Brain pericyte (primary cell): Measurements from ENCODE around the gene TAS2R30.
A peak's percentile ranks its signal among the peaks of the same experiment; 100 is the strongest.

Experiments used
- DNase-seq: peaks from one replicate; pipeline ENCODE4 v3.0.0-alpha.2; 2012; ENCODE audit warnings: low read depth, low spot score

Gene TAS2R30, protein sequence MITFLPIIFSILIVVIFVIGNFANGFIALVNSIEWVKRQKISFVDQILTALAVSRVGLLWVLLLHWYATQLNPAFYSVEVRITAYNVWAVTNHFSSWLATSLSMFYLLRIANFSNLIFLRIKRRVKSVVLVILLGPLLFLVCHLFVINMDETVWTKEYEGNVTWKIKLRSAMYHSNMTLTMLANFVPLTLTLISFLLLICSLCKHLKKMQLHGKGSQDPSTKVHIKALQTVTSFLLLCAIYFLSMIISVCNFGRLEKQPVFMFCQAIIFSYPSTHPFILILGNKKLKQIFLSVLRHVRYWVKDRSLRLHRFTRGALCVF

GRCh38 chr12:11134305-11134704, at the start of gene TAS2R30:
TAS2R30 (minus strand) TSS chr12:11134644; CDS start chr12:11134244, 400 bp downstream.
- DNase-seq = no peak

DNA sequence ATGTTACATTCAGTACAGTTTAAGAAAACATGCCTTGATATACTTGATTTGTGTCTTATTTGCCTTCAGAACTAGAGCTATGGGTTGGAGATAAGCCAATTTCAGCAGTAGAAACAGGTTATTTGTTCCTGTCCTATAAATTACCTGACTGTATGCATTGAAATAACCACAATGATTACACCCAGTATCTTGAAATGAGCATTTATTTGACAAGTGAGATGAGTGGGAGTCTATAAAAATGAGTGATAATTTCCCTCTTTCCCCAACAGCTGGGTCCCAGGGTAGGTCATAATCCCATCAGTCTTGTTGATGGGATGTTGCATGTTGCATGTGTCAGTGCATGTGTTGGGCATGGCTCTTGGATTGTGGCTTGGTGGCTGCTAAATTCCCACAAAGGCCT, 48.6 kb upstream of the TAS2R30 start:
- no peak for DNase-seq

DNA sequence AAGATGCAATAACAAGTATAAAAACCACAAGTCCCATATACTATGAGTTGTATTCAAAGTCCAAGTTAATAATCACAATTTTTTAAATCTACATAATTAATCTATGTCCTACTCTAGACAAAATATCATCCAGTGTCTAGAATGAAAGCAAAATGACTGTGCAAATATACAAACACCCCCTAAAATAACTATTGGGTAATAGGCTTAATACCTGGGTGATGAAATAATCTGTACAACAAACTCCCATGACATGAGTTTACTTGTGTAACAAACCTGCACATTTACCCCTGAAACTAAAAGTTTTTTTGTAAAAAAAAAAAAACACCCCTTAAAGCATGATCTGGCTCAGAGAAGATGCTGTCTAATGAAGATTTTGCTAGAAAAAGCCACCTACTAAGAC, 48.1 kb upstream of the TAS2R30 start:
- no peak for DNase-seq

DNA sequence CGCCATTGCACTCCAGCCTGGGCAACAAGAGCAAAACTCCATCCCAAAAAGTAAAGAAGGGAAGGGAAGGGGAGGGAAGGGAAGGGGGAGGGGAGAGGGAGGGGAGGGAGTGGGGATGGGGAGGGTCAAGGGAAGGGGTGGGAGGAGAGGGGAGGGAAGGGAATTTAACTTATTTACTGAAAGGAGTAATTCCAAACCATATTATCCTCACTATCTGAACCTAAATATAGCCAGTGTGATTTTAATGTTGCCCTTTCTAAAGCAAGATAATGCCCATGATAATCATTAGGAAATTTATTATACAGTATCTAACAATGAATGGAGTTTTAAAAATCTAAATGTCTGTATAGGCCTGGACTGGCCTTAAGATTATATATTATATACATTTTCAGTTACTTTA, 43.8 kb upstream of the TAS2R30 start:
- DNase-seq = no peak

DNA sequence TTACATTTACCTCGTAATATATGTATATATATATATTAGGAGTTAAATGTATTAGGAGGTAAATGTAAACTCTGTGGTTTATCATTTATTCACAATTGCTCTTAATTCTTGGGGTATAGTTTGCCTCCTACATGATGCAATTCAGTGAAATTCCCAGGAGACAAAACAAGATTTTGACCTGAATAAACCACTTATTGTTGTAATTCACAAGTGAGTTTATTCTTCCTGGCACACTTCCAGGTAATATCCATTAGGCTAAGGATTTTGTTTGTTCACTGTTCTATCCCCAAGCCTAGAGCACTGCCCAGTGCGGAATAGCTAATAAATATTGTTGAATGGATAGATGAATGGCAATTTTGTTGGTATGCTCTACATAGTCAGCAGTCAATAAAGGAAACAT, 39.6 kb upstream of the TAS2R30 start:
- DNase-seq = no peak

DNA sequence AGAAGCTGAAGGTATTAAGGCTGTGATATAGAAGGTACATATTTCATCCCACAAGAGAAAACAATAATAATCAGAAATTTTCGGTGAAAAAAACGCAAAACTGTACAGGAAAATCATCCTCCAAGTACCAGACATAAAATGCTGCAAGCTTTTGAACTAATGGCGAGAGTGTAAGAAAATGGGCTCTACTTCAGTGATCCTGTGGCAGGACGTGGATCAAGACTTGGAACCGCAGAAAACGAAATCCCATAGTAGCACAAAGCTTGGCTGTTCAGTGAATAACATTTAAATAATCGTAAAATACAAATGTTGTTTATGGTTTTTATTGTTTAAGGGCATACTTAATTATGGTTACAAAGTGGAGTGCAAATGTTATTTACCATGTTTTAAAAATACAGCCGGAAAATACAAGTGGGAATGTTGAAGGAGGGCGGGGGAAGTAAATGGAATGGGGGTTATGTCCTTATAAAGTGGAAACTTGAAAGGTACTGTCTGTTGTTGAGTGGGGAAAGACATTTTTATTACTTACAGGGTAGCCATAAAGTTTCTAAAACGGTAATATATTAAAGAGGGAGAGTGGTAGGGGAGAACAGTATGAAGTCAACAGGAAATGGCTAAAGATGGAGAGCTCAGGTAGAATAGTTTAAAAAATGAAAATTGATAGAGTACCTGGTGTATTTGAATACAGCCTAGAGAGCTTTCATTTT, 37.7 kb upstream of the TAS2R30 start:
- no peak for DNase-seq

- peak; percentile 71 for DNase-seq
These were observed 36.9 kb upstream of the TAS2R30 start, which contains the start of gene SMIM10L1 for GRCh38 chr12:11171145-11171968. SMIM10L1 (plus strand) TSS chr12:11171194; CDS start chr12:11171357, 163 bp downstream.

GRCh38 chr12:11170810-11171144, 36.3 kb upstream of the TAS2R30 start:
- no peak for DNase-seq

- no peak for DNase-seq
These were observed 31.9 kb upstream of the TAS2R30 start for GRCh38 chr12:11166300-11166699.

DNA sequence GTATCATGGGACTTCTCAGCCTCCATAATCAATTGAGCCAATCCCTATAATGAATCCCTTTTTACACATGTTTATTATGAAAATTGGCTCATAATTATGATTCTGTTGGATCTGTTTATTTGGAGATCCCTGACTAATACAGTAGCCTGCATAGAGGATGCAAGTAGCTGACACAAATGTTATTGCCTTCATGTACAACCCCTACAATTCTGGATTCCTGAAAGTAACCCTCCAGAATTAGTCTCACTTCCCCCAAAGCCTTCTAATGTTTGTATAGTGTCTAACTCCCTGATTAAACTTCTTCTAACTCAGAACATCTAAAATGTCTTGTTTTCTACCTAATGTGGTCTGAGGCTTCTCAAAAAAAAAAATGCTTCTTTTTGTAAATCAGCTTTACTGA, 29.9 kb upstream of the TAS2R30 start:
- no peak for DNase-seq

- DNase-seq = no peak
These were observed 28.1 kb upstream of the TAS2R30 start for GRCh38 chr12:11162502-11162901.

DNA sequence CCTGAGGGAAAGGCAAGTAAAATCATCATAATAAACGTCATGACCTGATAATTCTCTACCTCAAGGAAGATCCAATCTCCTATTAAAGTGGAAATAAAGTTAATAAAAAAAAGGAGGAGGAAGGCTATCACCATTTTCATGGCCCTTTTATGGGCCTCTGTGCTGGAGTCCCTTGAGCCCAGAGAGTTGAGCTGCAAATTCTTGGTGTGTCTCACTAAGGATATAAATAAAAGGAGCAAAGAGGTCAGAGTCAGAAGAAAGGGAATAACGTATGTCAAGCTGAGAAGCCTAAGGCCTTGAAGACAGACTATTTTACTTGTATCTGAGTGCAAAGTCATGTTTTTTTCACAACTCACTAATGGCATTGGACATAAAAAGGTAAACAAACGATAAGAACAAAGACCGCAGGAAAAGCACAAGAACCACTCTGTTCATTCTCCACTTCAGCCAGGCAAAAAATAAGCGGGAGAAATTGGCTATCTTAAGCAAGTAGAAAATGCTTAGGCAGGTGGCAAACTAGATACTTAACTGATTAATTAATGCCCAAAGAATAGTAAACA, 24.5 kb upstream of the TAS2R30 start:
- no peak for DNase-seq

DNA sequence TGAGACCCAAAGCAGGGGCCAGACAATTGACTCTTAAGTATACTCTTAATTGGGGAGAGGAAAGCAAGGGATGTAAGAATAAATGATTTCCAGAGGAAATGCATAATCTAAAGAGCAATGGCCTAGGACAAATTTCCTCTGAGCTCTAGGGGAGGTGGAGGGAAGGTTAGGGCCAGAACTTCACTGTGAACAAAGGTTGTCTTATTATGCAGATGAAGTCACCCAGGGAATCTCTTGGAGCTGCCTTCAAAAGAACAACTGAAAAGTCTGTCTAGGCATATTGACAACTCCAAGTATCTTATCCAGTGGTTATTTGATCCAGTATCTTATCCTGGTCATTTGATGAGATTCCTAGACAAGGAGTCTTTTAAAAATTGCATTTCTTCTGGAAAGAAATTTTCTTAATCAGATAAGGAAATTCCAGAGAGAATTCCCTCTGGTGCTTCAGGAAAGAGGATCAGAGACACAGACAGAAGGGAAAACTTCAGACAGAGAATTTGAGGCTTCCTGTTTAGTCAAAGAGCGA, 20.0 kb upstream of the TAS2R30 start:
- no peak for DNase-seq

- no peak for DNase-seq
These were observed 18.3 kb upstream of the TAS2R30 start for GRCh38 chr12:11152725-11153124.

DNA sequence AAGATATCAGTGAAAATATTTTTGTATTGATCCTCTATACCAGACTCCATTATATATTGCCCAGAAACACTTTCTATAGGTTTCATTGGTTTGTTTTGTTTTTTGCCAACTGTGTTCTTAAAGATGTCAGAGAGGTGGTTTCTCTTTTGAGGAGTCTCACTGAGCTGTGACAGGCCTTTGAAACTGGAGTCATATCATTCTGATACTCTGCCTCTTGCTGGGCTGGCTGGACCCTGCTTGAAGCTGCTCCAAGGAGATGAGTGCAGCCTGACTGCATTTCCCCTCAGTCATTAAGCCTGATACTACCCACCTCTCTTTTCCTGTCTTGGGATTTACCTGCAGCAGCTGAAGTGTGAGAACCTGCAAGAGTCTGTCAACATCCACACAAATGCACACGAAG, 16.4 kb upstream of the TAS2R30 start:
- DNase-seq = no peak

- DNase-seq = no peak
These were observed 13.0 kb upstream of the TAS2R30 start for GRCh38 chr12:11147420-11147819.

DNA sequence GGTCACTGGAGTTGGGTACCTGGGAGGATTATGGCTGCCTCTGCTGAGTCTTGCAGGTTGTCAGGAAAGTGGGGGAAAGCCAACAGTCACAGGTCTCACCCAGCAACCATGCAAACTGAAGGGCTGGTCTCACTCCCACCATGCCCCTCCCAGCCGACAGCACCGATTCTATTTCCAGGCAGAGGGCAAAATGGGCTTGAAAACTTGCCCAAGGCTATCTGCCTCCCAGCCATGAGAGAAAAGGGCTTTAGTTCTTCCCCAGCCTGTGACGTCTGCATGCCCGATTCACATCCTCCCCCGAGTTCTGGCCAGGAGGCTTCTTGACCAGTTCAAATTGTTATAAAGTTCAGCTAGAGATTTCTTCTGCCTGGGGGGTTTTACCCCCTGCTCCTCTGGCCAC, 9.9 kb upstream of the TAS2R30 start:
- no peak for DNase-seq

DNA sequence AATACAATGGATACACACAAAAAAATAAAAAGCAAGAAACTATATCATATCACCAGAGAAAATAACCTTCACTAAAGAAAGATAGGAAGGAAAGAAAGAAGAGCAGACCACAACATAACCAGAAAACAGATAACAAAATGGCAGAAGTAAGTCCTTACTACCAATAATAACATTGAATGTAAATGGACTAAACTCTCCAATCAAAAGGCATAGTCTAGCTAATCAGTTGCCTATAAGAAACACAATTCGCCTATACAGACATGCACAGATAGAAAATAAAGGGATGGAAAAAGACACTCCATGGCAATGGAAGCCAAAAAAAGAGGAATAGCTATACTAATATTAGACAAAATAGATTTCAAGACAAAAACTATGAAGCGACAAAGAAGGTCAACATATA, 8.9 kb upstream of the TAS2R30 start:
- no peak for DNase-seq

DNA sequence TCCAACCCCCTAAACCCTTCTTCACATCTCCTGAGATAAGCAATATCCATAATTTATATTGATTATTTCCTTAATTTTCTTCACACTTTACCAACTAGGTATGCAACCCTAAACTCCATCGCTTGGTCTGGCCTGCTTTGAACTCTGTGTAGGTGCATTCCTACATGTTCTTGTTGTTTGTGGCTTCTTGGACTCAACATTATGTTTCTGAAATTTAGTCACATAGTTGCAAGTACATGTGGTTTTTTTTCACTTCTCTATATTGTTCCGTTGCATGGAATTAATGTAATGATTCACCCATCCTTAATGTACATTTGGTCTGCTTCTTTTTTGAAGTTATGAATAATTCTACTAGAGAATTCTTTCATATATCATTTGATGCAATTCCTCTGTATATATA, 1.6 kb upstream of the TAS2R30 start:
- no peak for DNase-seq

DNA sequence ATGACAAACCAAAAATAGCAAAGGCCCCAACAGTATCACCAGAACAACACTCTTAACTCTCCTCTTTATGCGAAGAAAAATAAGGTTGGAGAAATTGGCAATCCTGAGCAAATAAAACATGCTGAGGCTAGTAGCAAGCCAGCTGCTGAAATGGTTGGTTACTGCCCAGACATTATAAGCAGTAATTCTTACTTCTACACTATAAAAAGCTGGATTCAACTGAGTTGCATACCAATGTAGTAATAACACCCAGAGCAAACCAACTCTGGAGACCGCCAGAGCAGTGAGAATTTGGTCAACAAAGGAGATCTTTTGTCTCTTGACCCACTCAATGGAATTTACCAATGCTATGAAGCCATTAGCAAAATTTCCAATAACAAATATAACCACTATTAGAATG, 628 bp downstream of the TAS2R30 start:
- DNase-seq = no peak

GRCh38 chr12:11133162-11133561, 1.3 kb downstream of the TAS2R30 start:
- no peak for DNase-seq

GRCh38 chr12:11130999-11131398, 3.4 kb downstream of the TAS2R30 start:
- no peak for DNase-seq
